Fibroblast of lung (primary cell): ENCODE data around the gene BBLN. TPM values are rescaled to one million over a fixed set of nuclear protein-coding genes. Genes with fewer than 3 reads are reported as not detected.

Experiments
- DNase-seq, 2 donors: peaks; one replicate each; pipeline versions ENCODE4 v3.0.0 to v3.0.0-alpha.2; 2010; ENCODE audit warnings: low read depth in 2 of 2
- H2AFZ ChIP-seq: 2 replicates; pipeline ENCODE4 v1.5.1; 2012; ENCODE audit warnings: low read length, control low read depth, inconsistent platforms
- H3K27ac ChIP-seq: 2 replicates; pipeline ENCODE4 v1.5.1; 2011; ENCODE audit warnings: low read length, control low read depth; ENCODE audit not compliant: insufficient read depth
- H3K27me3 ChIP-seq: 2 replicates; pipeline ENCODE4 v1.5.1; 2011; ENCODE audit warnings: mild to moderate bottlenecking, low read length; ENCODE audit not compliant: control insufficient read depth, insufficient read depth
- H3K36me3 ChIP-seq: 2 replicates; pipeline ENCODE4 v1.5.1; 2011; ENCODE audit warnings: low read length; ENCODE audit not compliant: control insufficient read depth, insufficient read depth
- H3K4me1 ChIP-seq: 2 replicates; pipeline ENCODE4 v1.5.1; 2011; ENCODE audit warnings: low read length; ENCODE audit not compliant: control insufficient read depth, insufficient read depth; ENCODE audit errors: extremely low read depth
- H3K4me2 ChIP-seq: 2 replicates; pipeline ENCODE4 v1.5.1; 2011; ENCODE audit warnings: low read length, control low read depth; ENCODE audit not compliant: insufficient read depth; ENCODE audit errors: extremely low read depth
- H3K4me3 ChIP-seq, 4 experiments: fragments of 200-600 bp in 1 of 4; sonication (generic) in 1 of 4; replicated peaks in 1 of 4; 2 replicates each; pipeline ENCODE4 v1.5.1; 2011 to 2016; ENCODE audit warnings: low read length in 4 of 4, low read depth in 3 of 4, mild to moderate bottlenecking in 3 of 4, control low read depth in 2 of 4, inconsistent platforms in 1 of 4, mixed read lengths in 1 of 4; ENCODE audit not compliant: insufficient read depth in 1 of 4; ENCODE audit errors: control extremely low read depth in 1 of 4
- H3K79me2 ChIP-seq: 2 replicates; pipeline ENCODE4 v1.5.1; 2012; ENCODE audit warnings: mild to moderate bottlenecking, low read length, inconsistent platforms; ENCODE audit not compliant: control insufficient read depth, insufficient read depth
- H3K9ac ChIP-seq: 2 replicates; pipeline ENCODE4 v1.5.1; 2011; ENCODE audit warnings: mild to moderate bottlenecking, low read length, control low read depth; ENCODE audit not compliant: insufficient read depth
- H3K9me3 ChIP-seq: 2 replicates; pipeline ENCODE4 v1.5.1; 2012; ENCODE audit warnings: low read depth, low read length; ENCODE audit not compliant: control insufficient read depth, insufficient read depth
- H4K20me1 ChIP-seq: 2 replicates; pipeline ENCODE4 v1.5.1; 2011; ENCODE audit warnings: low read length; ENCODE audit not compliant: control insufficient read depth, insufficient read depth; ENCODE audit errors: extremely low read depth
- CTCF ChIP-seq, 2 donors: IDR thresholded peaks in 1 of 2; conservative IDR thresholded peaks in 1 of 2; 1 replicate in 1 of 2; 2 replicates in 1 of 2; pipeline ENCODE4 v1.5.1; 2011 to 2012; ENCODE audit warnings: low read length in 2 of 2, control low read depth in 1 of 2, inconsistent platforms in 1 of 2, low read depth in 1 of 2, mild to moderate bottlenecking in 1 of 2
- EZH2 ChIP-seq: IDR thresholded peaks from 2 replicates; pipeline ENCODE4 v1.5.1; 2012; ENCODE audit warnings: low read length, control low read depth, mild to moderate bottlenecking; ENCODE audit errors: missing control alignments
- polyA plus RNA-seq, 2 donors: library from polyadenylated mRNA; depleted of rRNA in 1 of 2; stranded (reverse) in 1 of 2; unstranded in 1 of 2; fragments of >200 nt; gene quantifications; 2 replicates each; pipeline ENCODE4 v1.2.1, GENCODE V29; 2011 to 2012; ENCODE audit warnings: missing spikeins in 1 of 2
- total RNA-seq: library from RNA; depleted of rRNA; stranded (reverse); fragments of >200 nt; gene quantifications from 2 replicates; pipeline ENCODE4 v1.2.1, GENCODE V29; 2014

The BBLN gene
- total and polyA plus RNA-seq, 2 donors (not counting 1 experiment from before 2014, with no cell fraction given), result 23.8 to 29.4 TPM

GRCh38 chr9:128201441-128202369 lies 41.6 kb downstream of the BBLN start:
- Histone ChIP-seq H3K9me3 (no peaks in the 10 kb centered on the region), H3K36me3 (no peaks in the 10 kb centered on the region), H3K4me1 (no peaks in the 10 kb centered on the region), H3K9ac (no peak overlapping the region), H3K27me3 (no peaks in the 10 kb centered on the region), H3K27ac (no peak overlapping the region), H4K20me1 (no peaks in the 10 kb centered on the region), H3K4me2 (no peak overlapping the region), H3K4me3 (no peak overlapping the region), H2AFZ (no peak overlapping the region), H3K79me2 (no peaks in the 10 kb centered on the region)
- peak in 1 of 2 donors; percentile 83 for DNase-seq
- no peak for TF ChIP-seq CTCF (conservative IDR thresholded peaks at IDR 0.05 in 1 of 2, IDR thresholded peaks at IDR 0.05 in 1 of 2; ENCODE audit: low read depth in 1 of 2, low read length in 2 of 2)
- no peak for TF ChIP-seq EZH2

- no peaks in the 10 kb centered on the region for H3K27me3 ChIP-seq
- no peaks in the 10 kb centered on the region for H4K20me1 ChIP-seq
- no peak for TF ChIP-seq CTCF (conservative IDR thresholded peaks at IDR 0.05 in 1 of 2, IDR thresholded peaks at IDR 0.05 in 1 of 2; ENCODE audit: low read depth in 1 of 2, low read length in 2 of 2)
- no peak for TF ChIP-seq EZH2
- H2AFZ ChIP-seq, result no peak overlapping the region
- no peaks in the 10 kb centered on the region for H3K36me3 ChIP-seq
- peak overlapping the region in 1 of 4 experiments; percentile 29 for H3K4me3 ChIP-seq
- H3K4me2 ChIP-seq, result no peak overlapping the region
- no peak for DNase-seq
- H3K79me2 ChIP-seq, result no peaks in the 10 kb centered on the region
- no peak overlapping the region for H3K27ac ChIP-seq
- H3K4me1 ChIP-seq, result no peaks in the 10 kb centered on the region
- no peak overlapping the region for H3K9ac ChIP-seq
- H3K9me3 ChIP-seq, result no peaks in the 10 kb centered on the region
These were observed 42.6 kb downstream of the BBLN start for GRCh38 chr9:128202648-128203023.

- peak; percentile 45 to 55 for DNase-seq
- Histone ChIP-seq H3K9ac (peak within 1 kb of the TSS; percentile 53), H3K9me3 (no peaks in the 10 kb centered on the region)
These were observed 43.1 kb downstream of the BBLN start, which contains the start of gene DNM1 for GRCh38 chr9:128203024-128203706. Gene DNM1, plus strand, starts transcription at chr9:128203379. Its CDS starts 92 bp downstream, at chr9:128203471.

More at GRCh38 chr9:128203024-128203706, 43.1 kb downstream of the BBLN start, which contains the start of gene DNM1:
- H3K4me3 ChIP-seq, result peak within 1 kb of the TSS; percentile 64 to 73 (median 68)
- peak within 1 kb of the TSS; percentile 87 for H3K4me2 ChIP-seq
- no peaks in the 10 kb centered on the region for H3K79me2 ChIP-seq
- H3K36me3 ChIP-seq, result no peaks in the 10 kb centered on the region
- H4K20me1 ChIP-seq, result no peaks in the 10 kb centered on the region
- H3K4me1 ChIP-seq, result no peaks in the 10 kb centered on the region
- H3K27me3 ChIP-seq, result no peaks in the 10 kb centered on the region
- peak; percentile 23 to 64 for TF ChIP-seq CTCF (conservative IDR thresholded peaks at IDR 0.05 in 1 of 2, IDR thresholded peaks at IDR 0.05 in 1 of 2; ENCODE audit: low read depth in 1 of 2, low read length in 2 of 2)
- no peak for TF ChIP-seq EZH2
- no peak within 1 kb of the TSS for H3K27ac ChIP-seq
- peak within 1 kb of the TSS; percentile 80 for H2AFZ ChIP-seq
